NT2/D1 (cell line): ENCODE data around the gene ADSL.

ENCODE experiments used
- DNase-seq: peaks from one replicate; pipeline ENCODE4 v3.0.0-alpha.2; 2011; ENCODE audit warnings: low read depth, low spot score
- H3K27me3 ChIP-seq: 2 replicates; pipeline ENCODE4 v1.6.0; 2011; ENCODE audit warnings: mild to moderate bottlenecking; ENCODE audit not compliant: insufficient read length, insufficient read depth
- H3K36me3 ChIP-seq: 2 replicates; pipeline ENCODE4 v1.6.1; 2011; ENCODE audit warnings: mild to moderate bottlenecking, low read length, mixed read lengths; ENCODE audit not compliant: insufficient read depth, insufficient read length
- H3K4me1 ChIP-seq: 2 replicates; pipeline ENCODE4 v1.5.1; 2011; ENCODE audit not compliant: insufficient read depth, insufficient read length
- H3K4me3 ChIP-seq: 2 replicates; pipeline ENCODE4 v1.5.1; 2011; ENCODE audit warnings: low read depth; ENCODE audit not compliant: insufficient read length
- H3K9ac ChIP-seq: 2 replicates; pipeline ENCODE4 v1.6.0; 2011; ENCODE audit warnings: low read depth; ENCODE audit not compliant: insufficient read length
- H3K9me3 ChIP-seq: 2 replicates; pipeline ENCODE4 v1.5.1; 2011; ENCODE audit warnings: mild to moderate bottlenecking, low read length; ENCODE audit not compliant: insufficient read depth
- SUZ12 ChIP-seq: IDR thresholded peaks from 2 replicates; pipeline ENCODE4 v1.6.1; 2011; ENCODE audit not compliant: insufficient read length, insufficient read depth; ENCODE audit errors: extremely low read depth
- YY1 ChIP-seq: IDR thresholded peaks from 2 replicates; pipeline ENCODE4 v1.6.1; 2011; ENCODE audit not compliant: insufficient read length, insufficient read depth
- ZNF274 ChIP-seq: IDR thresholded peaks from 2 replicates; pipeline ENCODE4 v1.6.1; 2011; ENCODE audit warnings: mild to moderate bottlenecking, low read depth, low read length

The ADSL gene

GRCh38 chr22:40422558-40423309, 76.4 kb downstream of the ADSL start:
- TF ChIP-seq ZNF274 (no peak), YY1 (no peak), SUZ12 (no peak)
- H3K9ac ChIP-seq = no peak overlapping the region
- H3K4me3 ChIP-seq = no peak overlapping the region
- peaks cover 3% of the 10 kb centered on the region for H3K4me1 ChIP-seq
- no peaks in the 10 kb centered on the region for H3K27me3 ChIP-seq
- peaks cover 97% of the 10 kb centered on the region for H3K36me3 ChIP-seq
- no peaks in the 10 kb centered on the region for H3K9me3 ChIP-seq
- no peak for DNase-seq

GRCh38 chr22:40423310-40423688, 77.0 kb downstream of the ADSL start:
- Histone ChIP-seq H3K27me3 (no peaks in the 10 kb centered on the region), H3K9ac (no peak overlapping the region), H3K36me3 (peaks cover 97% of the 10 kb centered on the region), H3K9me3 (no peaks in the 10 kb centered on the region), H3K4me1 (peaks cover 3% of the 10 kb centered on the region), H3K4me3 (no peak overlapping the region)
- TF ChIP-seq ZNF274 = no peak
- no peak for TF ChIP-seq YY1
- TF ChIP-seq SUZ12 = no peak
- no peak for DNase-seq

GRCh38 chr22:40423882-40424640, 77.8 kb downstream of the ADSL start:
- H3K36me3 ChIP-seq = peaks cover 98% of the 10 kb centered on the region
- no peak overlapping the region for H3K4me3 ChIP-seq
- H3K9me3 ChIP-seq = no peaks in the 10 kb centered on the region
- H3K4me1 ChIP-seq = peaks cover 3% of the 10 kb centered on the region
- no peaks in the 10 kb centered on the region for H3K27me3 ChIP-seq
- DNase-seq = no peak
- H3K9ac ChIP-seq = no peak overlapping the region
- TF ChIP-seq YY1 (no peak), ZNF274 (no peak), SUZ12 (no peak)

- Histone ChIP-seq H3K9ac (no peak overlapping the region), H3K4me3 (no peak overlapping the region), H3K36me3 (peaks cover 97% of the 10 kb centered on the region), H3K27me3 (no peaks in the 10 kb centered on the region), H3K4me1 (peaks cover 3% of the 10 kb centered on the region), H3K9me3 (no peaks in the 10 kb centered on the region)
- no peak for TF ChIP-seq SUZ12
- TF ChIP-seq ZNF274 = no peak
- TF ChIP-seq YY1 = no peak
- no peak for DNase-seq
Measured at GRCh38 chr22:40425082-40425481, 78.8 kb downstream of the ADSL start.

- no peak for TF ChIP-seq SUZ12
- TF ChIP-seq ZNF274 = no peak
- TF ChIP-seq YY1 = no peak
- no peaks in the 10 kb centered on the region for H3K9me3 ChIP-seq
Measured at GRCh38 chr22:40426594-40427333, 80.5 kb downstream of the ADSL start.

GRCh38 chr22:40428796-40429195, 82.5 kb downstream of the ADSL start:
- Histone ChIP-seq H3K9ac (no peak overlapping the region), H3K4me1 (peaks cover 3% of the 10 kb centered on the region), H3K4me3 (no peak overlapping the region), H3K9me3 (no peaks in the 10 kb centered on the region), H3K36me3 (peaks cover 76% of the 10 kb centered on the region), H3K27me3 (no peaks in the 10 kb centered on the region)
- TF ChIP-seq ZNF274 (no peak), SUZ12 (no peak), YY1 (no peak)
- DNase-seq = no peak

More at GRCh38 chr22:40426594-40427333, 80.5 kb downstream of the ADSL start:
- no peak overlapping the region for H3K4me3 ChIP-seq
- no peak for DNase-seq
- no peaks in the 10 kb centered on the region for H3K27me3 ChIP-seq
- no peak overlapping the region for H3K9ac ChIP-seq
- peaks cover 87% of the 10 kb centered on the region for H3K36me3 ChIP-seq
- H3K4me1 ChIP-seq = peaks cover 3% of the 10 kb centered on the region

GRCh38 chr22:40429481-40429880, 83.2 kb downstream of the ADSL start:
- no peaks in the 10 kb centered on the region for H3K9me3 ChIP-seq
- no peak overlapping the region for H3K4me3 ChIP-seq
- H3K4me1 ChIP-seq = no peaks in the 10 kb centered on the region
- TF ChIP-seq YY1 = no peak
- TF ChIP-seq ZNF274 = no peak
- no peak for TF ChIP-seq SUZ12
- DNase-seq = no peak
- peaks cover 74% of the 10 kb centered on the region for H3K36me3 ChIP-seq
- no peaks in the 10 kb centered on the region for H3K27me3 ChIP-seq
- no peak overlapping the region for H3K9ac ChIP-seq
